GM12874 (cell line): ENCODE results near the gene NADK.

Experiments
- CTCF ChIP-seq: IDR thresholded peaks from 2 replicates; pipeline ENCODE4 v1.5.1; 2011; ENCODE audit warnings: low read depth, mild to moderate bottlenecking, control low read depth, low read length, moderate library complexity; ENCODE audit not compliant: insufficient read depth

Gene NADK

DNA sequence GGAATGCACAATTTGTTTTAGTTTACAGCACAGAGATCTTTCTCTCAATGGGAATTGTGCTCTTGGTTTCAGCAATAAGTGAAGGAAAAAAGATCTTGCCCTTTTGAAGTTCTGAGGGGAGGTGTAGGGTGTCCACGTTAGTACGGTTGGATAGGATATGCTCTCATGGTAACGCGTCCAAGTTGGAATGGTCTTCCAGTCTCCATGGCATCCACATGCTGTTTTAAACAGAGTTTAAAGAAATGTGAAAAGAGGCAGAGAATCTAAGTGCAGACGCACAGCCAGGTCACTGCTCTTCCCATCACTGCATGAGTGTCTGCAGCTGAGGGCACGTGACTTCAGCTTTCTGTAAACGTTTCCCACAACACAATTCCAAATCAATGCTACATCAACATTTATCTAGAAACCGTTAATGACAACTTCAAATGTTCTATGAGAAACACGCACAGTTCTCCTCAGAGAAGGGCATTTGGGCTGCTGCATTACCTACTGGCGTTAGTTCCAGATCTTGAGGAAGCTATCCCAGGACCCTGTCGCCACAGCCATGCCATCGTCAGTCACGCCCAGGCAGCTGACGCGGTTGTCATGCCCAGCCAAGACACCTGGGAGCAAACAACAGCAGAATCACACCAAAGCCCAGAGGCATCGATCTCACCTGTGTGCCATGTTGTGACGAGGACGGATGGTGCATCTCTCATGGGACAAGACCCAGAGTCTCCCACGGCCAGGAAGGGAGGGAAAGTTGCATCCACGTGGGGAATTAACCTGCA lies 8.8 kb upstream of the NADK start:
- no peak for TF ChIP-seq CTCF

GRCh38 chr1:1785666-1786065 lies 7.4 kb upstream of the NADK start:
- no peak for TF ChIP-seq CTCF

DNA sequence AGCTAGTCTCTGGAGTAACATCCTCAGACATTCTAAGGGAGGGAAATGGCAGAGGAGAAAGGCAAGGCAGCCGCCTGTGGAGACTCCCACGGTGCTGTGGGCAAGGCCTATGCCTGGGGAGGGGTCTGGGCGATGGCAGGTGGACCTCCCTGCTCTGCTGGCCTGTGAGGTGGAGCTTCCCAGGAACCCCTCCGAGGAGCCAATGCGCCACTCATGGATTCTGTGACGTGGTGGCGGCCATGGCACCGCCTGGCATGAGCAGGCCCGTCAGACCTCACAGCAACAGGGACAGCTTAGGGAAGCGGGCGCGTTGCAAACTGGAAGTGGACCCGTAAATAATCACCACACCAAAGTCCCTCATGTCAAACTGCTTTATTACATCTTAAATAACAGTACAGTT lies 6.7 kb upstream of the NADK start:
- no peak for TF ChIP-seq CTCF

- no peak for TF ChIP-seq CTCF
Measured at GRCh38 chr1:1783320-1783719, 5.0 kb upstream of the NADK start.

DNA sequence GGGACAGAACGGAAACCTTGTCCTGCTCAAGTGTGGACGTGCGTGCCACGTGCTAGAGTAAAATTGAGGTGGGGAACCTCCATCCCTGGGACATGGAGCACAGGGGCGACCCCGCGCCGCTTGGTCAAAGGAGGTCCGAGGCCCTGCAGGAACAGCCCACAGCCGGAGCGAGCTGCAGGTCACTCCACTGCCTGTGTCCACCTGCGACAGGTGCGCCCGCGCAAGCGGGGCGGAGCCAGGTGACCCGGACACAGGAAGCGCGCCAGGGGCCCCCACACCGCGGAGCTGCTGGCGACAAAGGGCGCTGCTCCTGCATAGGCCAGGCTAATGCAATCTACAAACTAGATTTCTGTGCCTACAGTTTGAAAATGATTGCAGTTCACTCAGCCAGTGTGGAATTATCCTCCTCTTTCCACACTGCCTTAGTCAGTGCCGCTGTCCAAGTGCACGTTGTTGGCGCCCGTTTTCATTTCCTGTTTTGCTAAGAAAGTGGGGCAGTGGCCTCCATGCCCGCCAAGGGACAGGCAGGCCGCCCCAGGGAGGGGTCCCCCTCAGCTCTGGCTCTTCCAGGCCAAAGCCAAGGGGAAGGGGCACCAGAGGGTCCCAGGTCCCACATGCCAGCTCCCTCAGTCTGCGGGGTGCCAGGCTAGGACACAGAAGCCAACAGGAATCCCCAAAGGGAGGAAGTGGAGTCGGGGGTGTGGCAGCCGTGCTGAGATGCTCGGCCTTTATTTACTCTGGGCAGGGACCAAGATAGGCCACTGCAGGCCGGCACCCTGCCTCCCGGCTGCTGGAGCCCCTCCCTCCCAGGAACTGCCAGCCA lies 4.3 kb upstream of the NADK start:
- no peak for TF ChIP-seq CTCF

DNA sequence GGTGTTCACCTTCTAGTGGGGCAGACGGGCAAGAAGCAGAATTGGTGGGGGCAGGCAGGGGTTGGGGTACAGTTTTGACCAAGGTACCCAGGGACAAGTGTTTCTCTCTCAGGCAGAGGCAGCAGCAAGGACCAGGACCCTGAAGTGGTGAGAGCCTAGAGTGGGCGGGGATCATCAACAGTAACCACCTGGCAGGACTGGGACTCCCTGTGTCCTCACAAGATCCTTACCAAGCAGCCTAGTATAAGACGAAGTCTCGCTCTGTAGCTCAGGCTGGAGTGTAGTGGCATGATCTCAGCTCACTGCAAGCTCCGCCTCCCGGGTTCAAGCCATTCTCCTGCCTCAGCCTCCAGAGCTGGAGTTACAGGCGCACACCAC lies 3.2 kb upstream of the NADK start:
- no peak for TF ChIP-seq CTCF

- TF ChIP-seq CTCF = no peak
Measured at GRCh38 chr1:1780598-1781525, 2.6 kb upstream of the NADK start.
